Large intestine (tissue), 3 donors: ENCODE measurements around the gene SH3PXD2A. TPM values are rescaled to one million over a fixed set of nuclear protein-coding genes. Genes with fewer than 3 reads are reported as not detected.
A peak's percentile ranks its signal among the peaks of the same experiment; 100 is the strongest.
"Not testable (repeated sequence)": the region's sequence is repeated elsewhere in the genome, so short reads cannot be mapped to it uniquely, and the experiment has no call there.

Source experiments
- DNase-seq, 2 donors: peaks; one replicate each; pipeline versions ENCODE4 v3.0.0 to v3.0.0-alpha.2; 2013
- H3K27ac ChIP-seq: one replicate; pipeline ENCODE4 v1.5.1; 2013; ENCODE audit warnings: low read length
- H3K27me3 ChIP-seq: 2 replicates; pipeline ENCODE4 v1.6.1; 2013; ENCODE audit warnings: low read length; ENCODE audit not compliant: control insufficient read depth, insufficient read depth
- H3K36me3 ChIP-seq: 2 replicates; pipeline ENCODE4 v1.6.1; 2013; ENCODE audit warnings: low read length; ENCODE audit not compliant: control insufficient read depth, insufficient read depth
- H3K4me1 ChIP-seq: one replicate; pipeline ENCODE4 v1.6.1; 2013; ENCODE audit warnings: low read length; ENCODE audit not compliant: control insufficient read depth, insufficient read depth
- H3K4me3 ChIP-seq: one replicate; pipeline ENCODE4 v1.5.1; 2013; ENCODE audit warnings: low read length
- H3K9me3 ChIP-seq: one replicate; pipeline ENCODE4 v1.6.1; 2013; ENCODE audit warnings: mild to moderate bottlenecking, low read depth, low read length, moderate library complexity; ENCODE audit not compliant: control insufficient read depth
- WGBS: methylation state at CpG from one replicate; pipeline ENCODE4 v1.1.5; 2013; ENCODE audit warnings: low lambda C conversion rate; ENCODE audit not compliant: insufficient coverage; 5-methylcytosine and 5-hydroxymethylcytosine counted together
- polyA plus RNA-seq: library from polyadenylated mRNA; unstranded; fragments of 120-200 nt; gene quantifications from one replicate; pipeline ENCODE4 v1.2.1, GENCODE V29; 2013

The SH3PXD2A gene
- polyA plus RNA-seq, 1 donor = 32.0 TPM

DNA sequence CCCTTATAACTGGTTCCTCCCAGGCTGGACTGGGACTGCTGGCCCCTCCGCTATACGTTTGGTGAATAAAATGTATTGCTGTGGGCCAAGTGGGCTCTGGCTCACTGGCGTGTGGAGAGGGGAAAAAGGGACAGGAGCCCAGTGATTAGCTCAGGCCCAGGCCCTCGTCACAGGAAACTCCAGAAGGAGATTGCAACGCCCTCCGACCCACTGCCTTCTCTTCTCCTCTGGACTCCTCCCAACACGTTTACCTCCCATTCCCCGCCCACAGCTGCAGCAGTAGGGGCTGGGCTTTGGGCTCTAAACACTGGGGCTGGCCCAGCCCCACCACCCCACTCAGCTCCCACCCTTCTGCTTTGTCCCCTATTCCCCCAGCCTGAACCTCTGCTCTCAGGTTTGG, 188.0 kb downstream of the SH3PXD2A start:
- DNase-seq = peak; percentile 62 to 63
- H3K27ac ChIP-seq = peak overlapping the region; percentile 54
- H3K36me3 ChIP-seq = peaks cover 11% of the 10 kb centered on the region
- H3K4me1 ChIP-seq = peaks cover 27% of the 10 kb centered on the region
- no peak overlapping the region for H3K4me3 ChIP-seq
- H3K9me3 ChIP-seq = peaks cover 3% of the 10 kb centered on the region
- whole genome bisulfite sequencing = no CpG with 5 or more reads among the region's 8 CpGs
- no peaks in the 10 kb centered on the region for H3K27me3 ChIP-seq

DNA sequence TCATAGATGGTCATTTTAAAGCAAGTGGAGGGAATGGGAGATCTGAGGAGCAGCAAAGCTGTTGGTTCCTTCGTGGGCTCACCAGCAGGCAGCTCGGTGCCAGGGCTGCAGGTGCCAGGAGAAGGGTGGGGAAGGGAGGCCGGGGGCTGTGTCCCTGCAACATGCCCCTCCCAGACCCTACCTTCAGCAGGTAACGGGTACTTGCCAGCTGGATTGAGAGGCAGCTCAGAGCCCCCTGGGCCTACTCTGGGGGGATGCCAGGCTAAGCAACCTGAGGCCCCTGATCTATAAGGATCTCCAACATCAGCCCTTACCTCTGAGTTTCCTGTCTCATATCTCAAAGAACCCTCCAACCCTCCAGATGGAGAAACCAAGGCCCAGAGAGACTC, 188.6 kb downstream of the SH3PXD2A start:
- Histone ChIP-seq H3K4me3 (no peak overlapping the region), H3K27me3 (no peaks in the 10 kb centered on the region), H3K4me1 (peaks cover 27% of the 10 kb centered on the region), H3K9me3 (peaks cover 3% of the 10 kb centered on the region), H3K36me3 (peaks cover 10% of the 10 kb centered on the region), H3K27ac (peak overlapping the region; percentile 54)
- DNase-seq = no peak
- WGBS = 100% methylated on average over 1 of the region's 4 CpGs

GRCh38 chr10:103666087-103666761, 189.2 kb downstream of the SH3PXD2A start:
- Histone ChIP-seq H3K9me3 (peaks cover 2% of the 10 kb centered on the region), H3K27ac (peak overlapping the region; percentile 54), H3K36me3 (peaks cover 10% of the 10 kb centered on the region), H3K27me3 (no peaks in the 10 kb centered on the region), H3K4me1 (peaks cover 27% of the 10 kb centered on the region), H3K4me3 (no peak overlapping the region)
- peak in 1 of 2 donors; percentile 57 for DNase-seq
- 80% methylated on average over 1 of the region's 9 CpGs for WGBS

GRCh38 chr10:103665162-103665889, 190.1 kb downstream of the SH3PXD2A start:
- no peak for DNase-seq
- Histone ChIP-seq H3K27ac (no peak overlapping the region), H3K9me3 (peaks cover 4% of the 10 kb centered on the region), H3K27me3 (no peaks in the 10 kb centered on the region), H3K4me3 (no peak overlapping the region), H3K36me3 (peaks cover 8% of the 10 kb centered on the region), H3K4me1 (peaks cover 31% of the 10 kb centered on the region)
- WGBS = no CpG with 5 or more reads among the region's 9 CpGs

- no CpG with 5 or more reads among the region's 13 CpGs for WGBS
- Histone ChIP-seq H3K36me3 (peaks cover 14% of the 10 kb centered on the region), H3K4me1 (peaks cover 43% of the 10 kb centered on the region), H3K27ac (no peak overlapping the region), H3K4me3 (no peak overlapping the region), H3K27me3 (no peaks in the 10 kb centered on the region), H3K9me3 (peaks cover 4% of the 10 kb centered on the region)
- no peak for DNase-seq
These were observed 191.6 kb downstream of the SH3PXD2A start for GRCh38 chr10:103663802-103664201.

DNA sequence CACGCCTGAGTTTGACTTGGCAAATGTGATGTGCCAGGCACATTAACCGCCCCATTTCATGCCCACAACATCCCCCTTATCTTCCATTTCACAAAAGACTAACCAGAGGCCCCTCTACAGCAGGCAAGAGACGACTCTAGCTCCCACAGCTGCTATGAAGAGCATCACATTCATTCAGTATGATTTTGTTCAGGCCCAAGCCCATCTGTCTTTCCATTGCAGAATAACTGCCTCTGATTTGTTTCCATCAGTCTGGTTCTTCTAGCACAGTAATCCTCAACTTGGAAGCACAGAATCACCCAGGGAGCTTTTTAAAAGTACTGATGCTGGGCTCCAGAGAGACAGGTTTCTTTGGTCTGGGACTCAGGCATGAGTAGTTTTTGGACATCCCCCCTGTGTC, 192.1 kb downstream of the SH3PXD2A start:
- no peak overlapping the region for H3K4me3 ChIP-seq
- DNase-seq = no peak
- WGBS = no CpG with 5 or more reads among the region's 3 CpGs
- H3K9me3 ChIP-seq = peaks cover 4% of the 10 kb centered on the region
- H3K4me1 ChIP-seq = peaks cover 46% of the 10 kb centered on the region
- no peak overlapping the region for H3K27ac ChIP-seq
- H3K27me3 ChIP-seq = no peaks in the 10 kb centered on the region
- H3K36me3 ChIP-seq = peaks cover 20% of the 10 kb centered on the region

GRCh38 chr10:103662704-103663103, 192.7 kb downstream of the SH3PXD2A start:
- DNase-seq, H3K27ac ChIP-seq, H3K4me3 ChIP-seq, H3K9me3 ChIP-seq, H3K27me3 ChIP-seq: not testable (repeated sequence)
- peaks cover 46% of the 10 kb centered on the region for H3K4me1 ChIP-seq
- WGBS = no CpG with 5 or more reads among the region's 3 CpGs
- H3K36me3 ChIP-seq = peaks cover 25% of the 10 kb centered on the region

DNA sequence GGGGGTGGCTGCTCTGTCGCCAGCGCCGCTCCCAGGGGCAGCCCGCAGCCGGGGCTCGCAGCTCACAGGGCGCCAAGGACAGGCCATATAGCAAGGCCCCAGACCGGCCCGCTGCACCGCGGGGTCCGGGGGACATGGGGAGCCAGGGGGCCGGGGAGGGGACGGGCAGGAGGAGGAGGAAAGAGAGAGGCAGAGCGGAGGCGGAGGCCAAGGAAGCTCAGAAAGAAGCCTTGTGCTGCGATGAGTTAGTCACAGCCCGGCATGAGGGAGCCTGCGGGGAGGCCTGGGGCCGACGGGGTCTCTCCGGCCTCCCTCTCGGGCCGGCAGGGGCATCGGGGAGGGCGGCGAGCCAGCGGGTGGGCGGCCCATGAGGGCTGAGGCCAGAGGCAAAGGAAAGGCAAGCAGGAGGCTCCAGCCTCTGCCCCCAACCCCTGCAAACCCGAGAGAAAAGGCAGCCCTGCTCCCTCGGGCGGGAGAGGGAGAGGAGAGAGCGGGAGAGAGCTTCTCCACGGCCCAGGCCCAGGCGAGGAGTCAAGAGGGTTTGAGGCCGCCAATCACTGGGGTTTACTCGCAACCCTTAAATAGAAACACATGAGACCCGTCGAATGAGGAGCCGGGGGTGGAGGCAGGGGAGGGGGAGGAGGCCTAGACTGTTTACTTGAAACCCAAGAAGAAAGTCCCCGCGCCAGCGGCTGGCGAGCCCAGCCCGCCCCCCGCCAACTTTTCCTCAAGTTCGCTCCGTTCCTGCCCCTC, 194.0 kb downstream of the SH3PXD2A start:
- H3K36me3 ChIP-seq = peaks cover 35% of the 10 kb centered on the region
- H3K27me3 ChIP-seq = no peaks in the 10 kb centered on the region
- peak overlapping the region; percentile 84 for H3K27ac ChIP-seq
- no CpG with 5 or more reads among the region's 48 CpGs for WGBS
- peak in 1 of 2 donors; percentile 65 for DNase-seq
- H3K4me3 ChIP-seq = peak overlapping the region; percentile 49
- peaks cover 36% of the 10 kb centered on the region for H3K4me1 ChIP-seq
- peaks cover 4% of the 10 kb centered on the region for H3K9me3 ChIP-seq

DNA sequence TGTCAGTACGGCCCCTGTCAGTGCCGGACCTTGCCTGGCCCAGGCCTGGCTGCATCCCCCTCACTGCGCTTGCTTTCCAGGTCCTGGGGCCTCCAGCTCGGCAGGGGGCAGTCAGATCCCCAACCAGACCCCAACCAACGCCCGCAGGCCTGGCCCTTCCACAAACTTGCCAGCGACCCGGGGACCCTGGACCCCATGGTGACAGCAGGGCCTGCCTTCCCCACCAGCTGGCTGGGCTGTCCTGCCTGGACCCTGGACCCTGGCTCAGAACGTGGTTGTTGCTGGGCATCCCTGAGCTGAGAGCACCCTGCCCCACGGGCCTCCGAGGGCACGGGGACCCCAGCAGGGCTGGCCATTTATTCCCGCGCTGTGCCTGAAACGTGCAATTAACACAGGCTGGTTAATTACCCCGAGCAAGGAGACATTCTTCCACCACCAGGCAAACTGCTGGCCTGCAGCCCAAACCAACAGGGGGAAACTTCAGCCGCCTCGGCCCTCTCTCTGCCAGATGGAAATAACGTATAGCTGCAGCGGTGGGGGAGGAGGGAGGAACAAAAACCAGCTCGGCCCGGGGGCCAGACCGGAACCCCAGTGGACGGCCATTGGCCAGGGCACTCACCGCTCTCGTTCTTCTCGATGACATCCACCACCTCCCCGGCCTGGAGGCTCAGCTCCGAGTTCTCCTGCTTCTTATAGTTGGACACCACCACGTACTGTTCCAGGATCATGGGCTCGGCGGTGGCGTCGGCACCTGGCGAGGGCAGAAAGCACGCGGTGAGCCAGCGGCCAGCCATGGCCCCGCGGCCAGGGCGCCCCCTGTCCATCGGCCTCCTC, 194.8 kb downstream of the SH3PXD2A start:
- no CpG with 5 or more reads among the region's 42 CpGs for WGBS
- H3K36me3 ChIP-seq = peaks cover 36% of the 10 kb centered on the region
- peak overlapping the region; percentile 84 for H3K27ac ChIP-seq
- no peak for DNase-seq
- peaks cover 4% of the 10 kb centered on the region for H3K9me3 ChIP-seq
- peak overlapping the region; percentile 49 for H3K4me3 ChIP-seq
- H3K4me1 ChIP-seq = peaks cover 31% of the 10 kb centered on the region
- no peaks in the 10 kb centered on the region for H3K27me3 ChIP-seq
